GM23338 (cell line): ENCODE data around the gene TBC1D12. TPM values are rescaled to one million over a fixed set of nuclear protein-coding genes. Genes with fewer than 3 reads are reported as not detected.

ENCODE experiments used
- ATAC-seq: fragments of 200-7000 bp; cut with Tn5 transposase; 3 replicates; pipeline ENCODE4 v1.9.1; 2020
- DNase-seq: peaks from one replicate; pipeline ENCODE4 v3.0.0-alpha.2; 2015; ENCODE audit warnings: low spot score
- H2AFZ ChIP-seq: fragments of 200-600 bp; sonication (generic); 2 replicates; pipeline ENCODE4 v1.8.0; 2016; ENCODE audit warnings: antibody characterized with exemption, mild to moderate bottlenecking, moderate library complexity
- H3F3A ChIP-seq: fragments of 200-600 bp; sonication (generic); replicated peaks from 2 replicates; pipeline ENCODE4 v1.8.0; 2017; ENCODE audit warnings: antibody characterized with exemption, mixed run types, low read depth
- H3K27ac ChIP-seq: fragments of 200-600 bp; sonication (generic); 2 replicates; pipeline ENCODE4 v1.6.1; 2016; ENCODE audit warnings: low read depth
- H3K27me3 ChIP-seq: fragments of 200-600 bp; sonication (generic); 2 replicates; pipeline ENCODE4 v1.8.0; 2016; ENCODE audit warnings: mild to moderate bottlenecking, mixed run types, moderate library complexity; ENCODE audit not compliant: insufficient read depth
- H3K36me3 ChIP-seq: fragments of 200-600 bp; sonication (generic); 2 replicates; pipeline ENCODE4 v1.8.0; 2016; ENCODE audit warnings: mild to moderate bottlenecking; ENCODE audit not compliant: insufficient read depth
- H3K4me1 ChIP-seq: fragments of 200-600 bp; sonication (generic); 2 replicates; pipeline ENCODE4 v1.8.0; 2016; ENCODE audit warnings: mild to moderate bottlenecking, moderate library complexity; ENCODE audit not compliant: insufficient read depth
- H3K4me2 ChIP-seq: fragments of 200-600 bp; sonication (generic); 2 replicates; pipeline ENCODE4 v1.7.1; 2017; ENCODE audit warnings: mixed run types
- H3K4me3 ChIP-seq: fragments of 200-600 bp; sonication (generic); 2 replicates; pipeline ENCODE4 v1.6.1; 2016; ENCODE audit warnings: mixed run types
- H3K79me2 ChIP-seq: fragments of 200-600 bp; sonication (generic); replicated peaks from 2 replicates; pipeline ENCODE4 v1.8.0; 2017; ENCODE audit warnings: mild to moderate bottlenecking; ENCODE audit not compliant: insufficient read depth
- H3K9me2 ChIP-seq: fragments of 200-600 bp; sonication (generic); 2 replicates; pipeline ENCODE4 v1.8.0; 2017; ENCODE audit not compliant: insufficient read depth
- H4K20me1 ChIP-seq: fragments of 200-600 bp; sonication (generic); replicated peaks from 2 replicates; pipeline ENCODE4 v1.8.0; 2017; ENCODE audit warnings: mild to moderate bottlenecking; ENCODE audit not compliant: insufficient read depth
- H3K27ac Mint-ChIP-seq: 2 replicates; pipeline ENCODE4 v1.8.0; 2020; ENCODE audit warnings: inconsistent platforms, mild to moderate bottlenecking, moderate library complexity, mixed read lengths
- H3K27me3 Mint-ChIP-seq: 3 replicates; pipeline ENCODE4 v1.8.0; 2022; ENCODE audit warnings: low read depth, mild to moderate bottlenecking, moderate library complexity, mixed read lengths, inconsistent platforms; ENCODE audit not compliant: insufficient read depth, poor library complexity
- H3K36me3 Mint-ChIP-seq: 3 replicates; pipeline ENCODE4 v1.8.0; 2021; ENCODE audit warnings: low read depth, mild to moderate bottlenecking, inconsistent platforms, moderate library complexity, mixed read lengths
- H3K4me1 Mint-ChIP-seq: 3 replicates; pipeline ENCODE4 v1.8.0; 2020; ENCODE audit warnings: mild to moderate bottlenecking, inconsistent platforms, mixed read lengths
- H3K4me3 Mint-ChIP-seq: 3 replicates; pipeline ENCODE4 v1.8.0; 2021; ENCODE audit warnings: moderate library complexity, mild to moderate bottlenecking, inconsistent platforms, mixed read lengths
- H3K9me3 Mint-ChIP-seq: 3 replicates; pipeline ENCODE4 v1.8.0; 2020; ENCODE audit warnings: moderate library complexity, mild to moderate bottlenecking, inconsistent platforms, mixed read lengths
- CREB1 ChIP-seq: fragments of 250-450 bp; sonication (Bioruptor Pico); IDR thresholded peaks from 2 replicates; pipeline ENCODE4 v1.5.0; 2020; ENCODE audit warnings: low read depth, mild to moderate bottlenecking, moderate library complexity
- CTCF ChIP-seq, 2 experiments: fragments of 200-600 bp in 1 of 2; sonication (generic) in 1 of 2; conservative IDR thresholded peaks; 2 replicates each; pipeline versions ENCODE4 v1.5.1 to v1.6.1; 2016 to 2017; ENCODE audit warnings: antibody characterized with exemption in 2 of 2, low read depth in 2 of 2, mild to moderate bottlenecking in 2 of 2, moderate library complexity in 1 of 2
- ETS1 ChIP-seq: IDR thresholded peaks from 2 replicates; pipeline ENCODE4 v1.6.1; 2016; ENCODE audit warnings: antibody characterized with exemption
- EZH2phosphoT487 ChIP-seq: fragments of 200-600 bp; sonication (generic); IDR thresholded peaks from one replicate; pipeline ENCODE4 v1.8.1; 2018; ENCODE audit warnings: antibody characterized with exemption; ENCODE audit not compliant: unreplicated experiment
- JUNB ChIP-seq: IDR thresholded peaks from one replicate; pipeline ENCODE4 v1.6.1; 2016; ENCODE audit warnings: antibody characterized with exemption; ENCODE audit not compliant: unreplicated experiment
- NANOG ChIP-seq: IDR thresholded peaks from 2 replicates; pipeline ENCODE4 v1.6.1; 2016; ENCODE audit warnings: antibody characterized with exemption, borderline replicate concordance
- POLR2AphosphoS5 ChIP-seq: IDR thresholded peaks from 2 replicates; pipeline ENCODE4 v1.6.1; 2016; ENCODE audit warnings: antibody characterized with exemption, low read depth
- ZNF114 ChIP-seq: fragments of 250-450 bp; sonication (Bioruptor Pico); IDR thresholded peaks from 2 replicates; pipeline ENCODE4 v1.5.0; 2020; ENCODE audit warnings: mild to moderate bottlenecking, moderate library complexity
- ZNF331 ChIP-seq: fragments of 250-450 bp; sonication (Bioruptor Pico); IDR thresholded peaks from 2 replicates; pipeline ENCODE4 v1.5.0; 2020; ENCODE audit warnings: low read depth, mild to moderate bottlenecking, moderate library complexity
- polyA plus RNA-seq: library from polyadenylated mRNA; unstranded; fragments of >200 nt; fragmentation: Nextera tagmentation; extraction: Ambion mirVana; gene quantifications from 2 replicates; pipeline ENCODE4 v1.2.1, GENCODE V29; 2016
- total RNA-seq: library from RNA; depleted of rRNA; stranded (reverse); fragments of >200 nt; shearing (Covaris generic); gene quantifications from 2 replicates; pipeline ENCODE4 v1.2.3, GENCODE V29; 2014
- TF ChIP-seq, protein P1 (sequence below): fragments of 250-450 bp; sonication (Bioruptor Pico); IDR thresholded peaks from 2 replicates; pipeline ENCODE4 v1.5.0; 2020; ENCODE audit warnings: mild to moderate bottlenecking, moderate library complexity

The TBC1D12 gene
- total and polyA plus RNA-seq, 2 experiments from 2014 or later: 2.3 to 3.6 TPM

DNA sequence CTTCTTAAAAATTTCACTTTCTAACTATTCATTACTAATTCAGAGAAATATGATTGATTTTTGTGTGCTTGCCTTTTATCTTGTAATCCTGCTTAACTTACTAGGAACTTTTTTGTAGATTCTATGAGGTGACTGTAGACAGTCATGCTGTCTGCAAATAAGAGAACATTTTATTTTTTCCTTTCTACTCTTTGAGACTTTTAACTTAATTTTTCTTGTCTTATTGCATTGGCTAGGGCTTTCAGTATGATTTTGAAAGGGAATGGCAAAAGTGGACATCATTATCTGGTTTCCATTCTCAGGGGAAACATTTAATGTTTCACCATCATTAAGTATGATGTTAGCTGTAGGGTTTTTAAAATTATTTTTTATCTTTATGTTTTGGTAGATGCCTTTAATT is 23.6 kb downstream of the TBC1D12 start:
- Histone ChIP-seq H2AFZ (no peak overlapping the region), H3K27ac (no peak overlapping the region), H3F3A (no peaks in the 10 kb centered on the region), H3K27me3 (no peaks in the 10 kb centered on the region), H3K4me2 (no peak overlapping the region), H4K20me1 (no peaks in the 10 kb centered on the region), H3K79me2 (no peaks in the 10 kb centered on the region), H3K9me2 (no peaks in the 10 kb centered on the region), H3K36me3 (no peaks in the 10 kb centered on the region), H3K4me3 (no peak overlapping the region), H3K4me1 (no peaks in the 10 kb centered on the region)
- Mint-ChIP-seq H3K4me1 (no peaks in the 10 kb centered on the region), H3K9me3 (peaks cover 19% of the 10 kb centered on the region), H3K4me3 (no peak overlapping the region), H3K27ac (no peak overlapping the region), H3K36me3 (no peaks in the 10 kb centered on the region; the same call in 2 of the 3 replicates), H3K27me3 (no peaks in the 10 kb centered on the region)
- DNase-seq (no peak), ATAC-seq (no peak)
- TF ChIP-seq, protein P1, sequence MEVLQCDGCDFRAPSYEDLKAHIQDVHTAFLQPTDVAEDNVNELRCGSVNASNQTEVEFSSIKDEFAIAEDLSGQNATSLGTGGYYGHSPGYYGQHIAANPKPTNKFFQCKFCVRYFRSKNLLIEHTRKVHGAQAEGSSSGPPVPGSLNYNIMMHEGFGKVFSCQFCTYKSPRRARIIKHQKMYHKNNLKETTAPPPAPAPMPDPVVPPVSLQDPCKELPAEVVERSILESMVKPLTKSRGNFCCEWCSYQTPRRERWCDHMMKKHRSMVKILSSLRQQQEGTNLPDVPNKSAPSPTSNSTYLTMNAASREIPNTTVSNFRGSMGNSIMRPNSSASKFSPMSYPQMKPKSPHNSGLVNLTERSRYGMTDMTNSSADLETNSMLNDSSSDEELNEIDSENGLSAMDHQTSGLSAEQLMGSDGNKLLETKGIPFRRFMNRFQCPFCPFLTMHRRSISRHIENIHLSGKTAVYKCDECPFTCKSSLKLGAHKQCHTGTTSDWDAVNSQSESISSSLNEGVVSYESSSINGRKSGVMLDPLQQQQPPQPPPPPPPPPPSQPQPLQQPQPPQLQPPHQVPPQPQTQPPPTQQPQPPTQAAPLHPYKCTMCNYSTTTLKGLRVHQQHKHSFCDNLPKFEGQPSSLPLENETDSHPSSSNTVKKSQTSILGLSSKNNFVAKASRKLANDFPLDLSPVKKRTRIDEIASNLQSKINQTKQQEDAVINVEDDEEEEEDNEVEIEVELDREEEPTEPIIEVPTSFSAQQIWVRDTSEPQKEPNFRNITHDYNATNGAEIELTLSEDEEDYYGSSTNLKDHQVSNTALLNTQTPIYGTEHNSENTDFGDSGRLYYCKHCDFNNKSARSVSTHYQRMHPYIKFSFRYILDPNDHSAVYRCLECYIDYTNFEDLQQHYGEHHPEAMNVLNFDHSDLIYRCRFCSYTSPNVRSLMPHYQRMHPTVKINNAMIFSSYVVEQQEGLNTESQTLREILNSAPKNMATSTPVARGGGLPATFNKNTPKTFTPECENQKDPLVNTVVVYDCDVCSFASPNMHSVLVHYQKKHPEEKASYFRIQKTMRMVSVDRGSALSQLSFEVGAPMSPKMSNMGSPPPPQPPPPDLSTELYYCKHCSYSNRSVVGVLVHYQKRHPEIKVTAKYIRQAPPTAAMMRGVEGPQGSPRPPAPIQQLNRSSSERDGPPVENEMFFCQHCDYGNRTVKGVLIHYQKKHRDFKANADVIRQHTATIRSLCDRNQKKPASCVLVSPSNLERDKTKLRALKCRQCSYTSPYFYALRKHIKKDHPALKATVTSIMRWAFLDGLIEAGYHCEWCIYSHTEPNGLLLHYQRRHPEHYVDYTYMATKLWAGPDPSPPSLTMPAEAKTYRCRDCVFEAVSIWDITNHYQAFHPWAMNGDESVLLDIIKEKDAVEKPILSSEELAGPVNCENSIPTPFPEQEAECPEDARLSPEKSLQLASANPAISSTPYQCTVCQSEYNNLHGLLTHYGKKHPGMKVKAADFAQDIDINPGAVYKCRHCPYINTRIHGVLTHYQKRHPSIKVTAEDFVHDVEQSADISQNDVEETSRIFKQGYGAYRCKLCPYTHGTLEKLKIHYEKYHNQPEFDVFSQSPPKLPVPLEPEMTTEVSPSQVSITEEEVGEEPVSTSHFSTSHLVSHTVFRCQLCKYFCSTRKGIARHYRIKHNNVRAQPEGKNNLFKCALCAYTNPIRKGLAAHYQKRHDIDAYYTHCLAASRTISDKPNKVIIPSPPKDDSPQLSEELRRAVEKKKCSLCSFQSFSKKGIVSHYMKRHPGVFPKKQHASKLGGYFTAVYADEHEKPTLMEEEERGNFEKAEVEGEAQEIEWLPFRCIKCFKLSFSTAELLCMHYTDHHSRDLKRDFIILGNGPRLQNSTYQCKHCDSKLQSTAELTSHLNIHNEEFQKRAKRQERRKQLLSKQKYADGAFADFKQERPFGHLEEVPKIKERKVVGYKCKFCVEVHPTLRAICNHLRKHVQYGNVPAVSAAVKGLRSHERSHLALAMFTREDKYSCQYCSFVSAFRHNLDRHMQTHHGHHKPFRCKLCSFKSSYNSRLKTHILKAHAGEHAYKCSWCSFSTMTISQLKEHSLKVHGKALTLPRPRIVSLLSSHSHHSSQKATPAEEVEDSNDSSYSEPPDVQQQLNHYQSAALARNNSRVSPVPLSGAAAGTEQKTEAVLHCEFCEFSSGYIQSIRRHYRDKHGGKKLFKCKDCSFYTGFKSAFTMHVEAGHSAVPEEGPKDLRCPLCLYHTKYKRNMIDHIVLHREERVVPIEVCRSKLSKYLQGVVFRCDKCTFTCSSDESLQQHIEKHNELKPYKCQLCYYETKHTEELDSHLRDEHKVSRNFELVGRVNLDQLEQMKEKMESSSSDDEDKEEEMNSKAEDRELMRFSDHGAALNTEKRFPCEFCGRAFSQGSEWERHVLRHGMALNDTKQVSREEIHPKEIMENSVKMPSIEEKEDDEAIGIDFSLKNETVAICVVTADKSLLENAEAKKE (CRISPR knock-in tag): no peak
- TF ChIP-seq ZNF331 (CRISPR knock-in tag) (no peak), NANOG (no peak), POLR2AphosphoS5 (no peak), CREB1 (CRISPR knock-in tag) (no peak), CTCF (conservative IDR thresholded peaks at IDR 0.05; ENCODE audit: low read depth in 2 of 2) (no peak), EZH2phosphoT487 (no peak), ETS1 (no peak), ZNF114 (CRISPR knock-in tag) (no peak), JUNB (no peak)
